Activated naive CD4-positive, alpha-beta T cell (primary cell): Measurements from ENCODE around the gene SIK3.

Experiments
- DNase-seq, 4 experiments: peaks; one replicate each; lab custom pipeline; 2025; lab: John Stamatoyannopoulos, UW

The SIK3 gene

DNA sequence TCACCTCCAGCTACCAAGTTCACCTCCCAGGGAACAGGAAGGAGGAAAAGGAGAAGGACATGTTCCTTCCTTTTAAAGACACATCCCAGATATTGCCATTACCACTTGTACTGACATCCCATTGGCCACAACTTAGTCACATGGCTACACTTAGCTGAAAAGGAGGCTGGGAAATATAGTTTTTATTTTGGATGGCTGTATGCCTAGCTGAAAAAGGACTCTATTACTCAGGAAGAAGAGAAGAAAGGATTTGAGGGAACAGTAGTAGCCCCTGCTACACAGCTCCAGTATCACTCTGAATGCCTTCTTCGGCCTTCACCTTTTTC lies 304.5 kb downstream of the SIK3 start:
- DNase-seq: no peak
